NCI-H2029 treated with DMSO at 0.1 percent for 48 hours (cell line): ENCODE data around the gene TMA7.

Source experiments
- DNase-seq: peaks from one replicate; lab custom pipeline; 2025; lab: John Stamatoyannopoulos, UW

TMA7 gene

GRCh38 chr3:48423241-48423882 lies 16.7 kb upstream of the TMA7 start:
- DNase-seq, result no peak

GRCh38 chr3:48423883-48424695 lies 16.0 kb upstream of the TMA7 start:
- no peak for DNase-seq

- no peak for DNase-seq
Measured at GRCh38 chr3:48425281-48425812, 14.7 kb upstream of the TMA7 start.

- DNase-seq, result no peak
Measured at GRCh38 chr3:48426401-48426909, 13.6 kb upstream of the TMA7 start.

- no peak for DNase-seq
Measured at GRCh38 chr3:48426944-48427629, 13.0 kb upstream of the TMA7 start.

GRCh38 chr3:48427630-48427962 lies 12.5 kb upstream of the TMA7 start:
- no peak for DNase-seq

GRCh38 chr3:48428088-48428571 lies 11.9 kb upstream of the TMA7 start:
- DNase-seq, result no peak

DNA sequence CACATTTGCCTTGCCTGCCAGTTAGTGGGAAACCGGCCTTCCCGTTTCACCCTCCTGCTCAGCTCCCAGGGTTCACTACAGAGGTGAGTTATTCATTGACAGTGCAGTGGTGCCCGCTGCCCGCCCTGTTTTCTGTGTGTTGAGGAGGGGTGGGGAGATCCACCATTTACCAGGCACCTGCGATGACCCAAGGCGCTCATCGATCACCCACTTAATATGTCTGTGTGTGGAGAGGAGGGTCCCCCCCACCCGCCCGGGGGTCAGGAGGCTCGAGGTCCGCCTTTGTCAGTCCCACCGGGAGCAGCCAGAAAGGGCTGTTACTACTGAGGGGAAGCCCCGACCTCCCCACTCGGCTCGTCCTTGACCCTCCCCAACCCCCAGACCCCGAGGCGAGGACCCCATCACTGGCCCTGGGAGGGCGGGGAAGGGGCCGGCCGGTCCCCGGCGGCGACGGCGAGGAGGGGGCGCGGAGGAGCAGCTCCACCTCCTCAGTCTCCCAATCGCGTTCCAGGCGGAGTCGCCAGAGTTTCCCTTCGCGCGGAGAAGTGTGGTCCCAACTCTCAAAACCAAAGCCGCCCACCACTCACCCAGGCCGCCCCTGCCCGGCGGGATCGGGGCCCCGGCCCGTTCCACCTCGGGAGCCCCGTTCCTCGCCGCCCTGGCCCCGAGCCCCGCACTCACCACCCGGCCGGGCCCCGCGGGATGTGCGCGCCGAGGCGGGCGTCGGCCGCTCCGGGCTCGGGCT lies 11.3 kb upstream of the TMA7 start:
- DNase-seq, result no peak

- no peak for DNase-seq
Measured at GRCh38 chr3:48429317-48429959, 10.6 kb upstream of the TMA7 start.

DNA sequence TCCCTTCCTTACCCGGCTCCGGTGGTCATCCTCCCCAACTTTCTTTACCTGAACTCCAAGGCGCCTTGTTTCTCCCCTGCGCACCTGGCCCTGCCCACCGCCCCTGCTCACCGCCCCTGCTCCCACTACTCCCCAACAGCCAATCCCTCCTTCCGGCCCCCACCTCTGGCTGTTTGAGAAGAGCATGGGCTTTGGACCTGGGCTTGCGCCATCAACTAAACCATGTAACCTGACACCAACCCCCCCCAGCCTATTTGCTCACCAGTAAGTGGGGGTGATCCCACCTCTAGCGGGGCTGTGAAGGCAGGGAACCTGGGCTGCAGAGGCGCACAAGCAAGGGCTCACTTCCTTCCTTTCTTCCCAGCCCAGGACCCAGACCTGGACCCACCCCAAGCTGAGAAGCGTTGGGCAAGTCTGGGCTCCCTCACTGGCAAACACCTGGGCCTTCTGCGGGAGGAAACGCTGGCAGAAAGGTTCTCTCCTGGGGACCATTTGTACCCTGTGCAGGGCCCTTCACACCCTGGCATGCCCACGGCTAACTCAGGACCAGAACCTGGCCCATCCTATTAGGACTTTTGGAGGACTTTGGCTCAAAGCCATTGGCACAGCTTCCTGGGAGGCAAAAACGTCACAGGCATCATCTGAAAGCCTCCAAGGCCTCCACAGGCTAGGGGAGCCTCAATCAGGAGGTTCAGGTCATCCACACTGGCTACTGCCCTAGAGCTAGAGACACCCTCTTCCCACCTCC lies 9.9 kb upstream of the TMA7 start, which contains the start of gene PLXNB1:
Gene PLXNB1 (minus strand): TSS at position 127 of the 748 bp plus-strand sequence. CDS start 5,475 bp downstream, outside the sequence.
- DNase-seq, result peak; percentile 49

DNA sequence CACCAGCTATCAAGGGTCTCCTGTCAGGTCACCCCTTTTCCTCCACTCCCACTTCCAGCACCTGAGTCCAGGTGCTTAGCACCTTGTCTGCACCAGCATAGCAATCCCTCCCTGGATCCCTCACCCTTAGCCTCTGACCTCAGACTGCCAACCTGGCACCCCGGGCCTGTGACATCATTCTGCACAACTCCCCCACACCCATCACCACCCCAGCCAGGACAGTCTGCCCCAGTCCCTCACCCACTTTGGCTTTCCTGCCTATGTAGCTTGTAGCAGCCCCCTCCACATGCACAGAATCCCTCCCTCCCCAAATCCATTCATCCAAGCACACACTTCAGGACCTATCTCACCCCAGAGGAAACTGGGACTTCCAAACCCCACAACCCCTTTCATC lies 9.4 kb upstream of the TMA7 start:
- no peak for DNase-seq

- no peak for DNase-seq
Measured at GRCh38 chr3:48431224-48432029, 8.6 kb upstream of the TMA7 start.

- no peak for DNase-seq
Measured at GRCh38 chr3:48432411-48433371, 7.4 kb upstream of the TMA7 start.

DNA sequence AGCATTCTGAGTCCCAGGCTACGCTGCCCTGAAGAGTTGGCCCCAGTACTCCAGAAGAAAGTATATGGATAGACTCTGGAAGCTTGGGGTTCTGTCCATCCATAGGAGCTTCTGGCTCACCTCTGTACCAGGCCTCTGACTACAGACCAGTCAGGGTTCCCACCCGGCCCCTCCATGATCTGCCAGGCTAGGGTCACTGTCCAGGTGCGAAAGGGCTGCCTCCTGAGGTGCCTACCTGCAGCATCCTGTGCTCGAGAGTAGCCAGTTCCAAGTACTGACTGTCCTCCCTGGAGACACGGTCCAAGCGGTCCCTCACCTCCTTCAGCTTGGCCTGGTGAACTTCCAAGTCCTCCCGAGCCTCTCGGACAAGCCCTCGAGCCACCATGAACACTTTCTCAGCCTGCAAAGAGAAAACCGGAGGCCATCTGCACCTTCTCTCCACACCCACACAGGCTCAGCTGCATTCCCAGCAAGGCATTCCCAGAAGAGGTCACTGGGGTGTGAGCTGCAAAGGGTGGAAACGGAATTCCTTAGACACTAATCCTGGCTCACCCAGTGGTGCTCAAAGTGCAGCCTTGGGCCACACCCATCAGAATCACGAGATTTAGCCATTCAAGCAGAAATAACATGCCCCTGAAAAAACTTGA lies 6.5 kb upstream of the TMA7 start:
- DNase-seq, result no peak

DNA sequence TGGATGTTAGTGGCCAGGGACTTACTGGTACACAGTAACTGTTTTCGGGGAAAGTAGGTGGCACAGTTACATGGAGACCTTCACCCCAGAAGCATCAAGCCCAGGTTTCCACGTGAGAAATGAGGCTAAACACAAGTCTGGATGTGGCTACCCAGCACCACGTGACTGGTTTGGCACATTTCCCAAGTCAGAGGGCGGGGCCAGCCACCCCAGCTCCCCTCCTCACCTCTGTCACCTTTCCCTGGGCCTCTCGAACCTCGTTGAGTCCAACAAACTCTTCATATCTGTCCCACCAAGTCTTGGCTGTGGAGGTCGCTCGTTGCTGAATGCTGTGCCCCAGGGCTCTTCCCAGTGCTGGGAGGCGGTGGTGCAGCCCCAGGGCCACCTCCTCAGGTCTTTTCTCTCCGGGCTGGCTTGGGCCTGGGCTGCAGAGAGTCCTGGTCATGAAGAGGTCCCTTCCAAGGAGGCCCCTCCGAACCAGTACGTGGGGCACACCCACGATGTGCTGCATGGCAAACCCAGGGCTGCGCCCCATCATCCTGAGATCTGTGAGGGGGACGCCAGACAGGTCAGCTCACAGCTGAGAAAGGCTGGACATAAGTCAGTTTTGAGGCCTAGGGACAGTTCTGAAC lies 5.3 kb upstream of the TMA7 start:
- no peak for DNase-seq

DNA sequence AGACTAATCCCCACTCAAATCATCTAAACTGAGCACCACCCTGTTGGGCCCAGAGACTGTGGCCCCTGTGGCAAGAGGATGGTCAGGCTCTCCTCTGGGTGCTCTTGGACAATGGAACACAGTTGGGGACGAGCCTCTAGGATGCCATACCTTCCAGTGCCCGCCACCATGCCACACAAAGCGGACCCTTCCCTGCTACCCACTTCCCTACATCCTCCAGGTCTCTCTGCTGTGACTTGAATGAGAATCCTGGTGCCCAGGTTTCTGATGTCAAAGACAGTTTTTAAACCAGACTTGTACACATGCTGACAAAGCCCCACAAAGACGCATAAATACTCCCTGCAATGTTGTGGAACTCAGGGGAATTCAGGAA lies 4.8 kb upstream of the TMA7 start:
- no peak for DNase-seq

- peak; percentile 33 for DNase-seq
Measured at GRCh38 chr3:48435774-48436476, 4.1 kb upstream of the TMA7 start.
